KOPT-K1 (cell line): ENCODE results near the gene SLC22A31.
"Not testable (repeated sequence)": the region's sequence is repeated elsewhere in the genome, so short reads cannot be mapped to it uniquely, and the experiment has no call there.

ENCODE experiments used
- H3K27ac ChIP-seq: fragments of 200-600 bp; sonication (generic); 2 replicates; pipeline ENCODE4 v1.5.1; 2016; ENCODE audit warnings: antibody characterized with exemption, mild to moderate bottlenecking, low read depth, low read length; ENCODE audit not compliant: poor library complexity, severe bottlenecking
- H3K36me3 ChIP-seq: fragments of 200-600 bp; sonication (generic); 2 replicates; pipeline ENCODE4 v1.5.1; 2017; ENCODE audit warnings: antibody characterized with exemption, mild to moderate bottlenecking, low read length, moderate library complexity; ENCODE audit not compliant: insufficient read depth
- H3K9me3 ChIP-seq: fragments of 200-600 bp; sonication (generic); 2 replicates; pipeline ENCODE4 v1.5.1; 2017; ENCODE audit warnings: antibody characterized with exemption, low read length, mild to moderate bottlenecking; ENCODE audit not compliant: insufficient read depth, poor library complexity, severe bottlenecking

The SLC22A31 gene

GRCh38 chr16:89200850-89201411 lies 594 bp upstream of the SLC22A31 start:
- no peaks in the 10 kb centered on the region for H3K36me3 ChIP-seq
- no peaks in the 10 kb centered on the region for H3K9me3 ChIP-seq
- no peak overlapping the region for H3K27ac ChIP-seq

GRCh38 chr16:89199241-89200123 lies 855 bp downstream of the SLC22A31 start:
- Histone ChIP-seq H3K9me3 (no peaks in the 10 kb centered on the region), H3K36me3 (no peaks in the 10 kb centered on the region), H3K27ac (no peak overlapping the region)

- Histone ChIP-seq H3K9me3 (no peaks in the 10 kb centered on the region), H3K27ac (no peak overlapping the region), H3K36me3 (no peaks in the 10 kb centered on the region)
Observed at GRCh38 chr16:89198417-89199240, 1.7 kb downstream of the SLC22A31 start.

GRCh38 chr16:89197633-89198416 lies 2.5 kb downstream of the SLC22A31 start:
- no peaks in the 10 kb centered on the region for H3K9me3 ChIP-seq
- H3K27ac ChIP-seq, result no peak overlapping the region
- no peaks in the 10 kb centered on the region for H3K36me3 ChIP-seq

- Histone ChIP-seq H3K9me3 (no peaks in the 10 kb centered on the region), H3K27ac (no peak overlapping the region), H3K36me3 (no peaks in the 10 kb centered on the region)
Observed at GRCh38 chr16:89197033-89197632, 3.2 kb downstream of the SLC22A31 start.

- no peaks in the 10 kb centered on the region for H3K9me3 ChIP-seq
- no peaks in the 10 kb centered on the region for H3K36me3 ChIP-seq
- H3K27ac ChIP-seq, result no peak overlapping the region
Observed at GRCh38 chr16:89195521-89196171, 4.7 kb downstream of the SLC22A31 start.

GRCh38 chr16:89194340-89195311 lies 5.7 kb downstream of the SLC22A31 start:
- no peaks in the 10 kb centered on the region for H3K36me3 ChIP-seq
- no peaks in the 10 kb centered on the region for H3K9me3 ChIP-seq
- H3K27ac ChIP-seq, result no peak overlapping the region

GRCh38 chr16:89193576-89194293 lies 6.6 kb downstream of the SLC22A31 start:
- no peaks in the 10 kb centered on the region for H3K9me3 ChIP-seq
- no peaks in the 10 kb centered on the region for H3K36me3 ChIP-seq
- H3K27ac ChIP-seq, result no peak overlapping the region

- no peaks in the 10 kb centered on the region for H3K36me3 ChIP-seq
- no peak overlapping the region for H3K27ac ChIP-seq
- H3K9me3 ChIP-seq, result no peaks in the 10 kb centered on the region
Observed at GRCh38 chr16:89192956-89193575, 7.3 kb downstream of the SLC22A31 start.

- H3K9me3 ChIP-seq, H3K36me3 ChIP-seq, H3K27ac ChIP-seq: not testable (repeated sequence)
Observed at GRCh38 chr16:89192186-89192955, 8.0 kb downstream of the SLC22A31 start.

- no peaks in the 10 kb centered on the region for H3K9me3 ChIP-seq
- H3K36me3 ChIP-seq, result no peaks in the 10 kb centered on the region
- no peak overlapping the region for H3K27ac ChIP-seq
Observed at GRCh38 chr16:89191901-89192185, 8.5 kb downstream of the SLC22A31 start.
